Measurements from ENCODE around the gene GNGT1. TPM values are rescaled to one million over a fixed set of nuclear protein-coding genes. Genes with fewer than 3 reads are reported as not detected.

GNGT1 gene
- total RNA-seq, 2 donors from 2014 or later, result 0.22 TPM; not detected in 1

- WGBS, 2 experiments (ENCODE audit: insufficient coverage in 1 of 2, insufficient read length in 1 of 2), result 93% methylated on average over 2 of the region's 2 CpGs; no CpG with 5 or more reads in 1 of the 2 experiments
- no peaks in the 10 kb centered on the region for H3K9me3 ChIP-seq (ENCODE audit: control insufficient read depth, low read length)
These were observed 28.7 kb downstream of the GNGT1 start for GRCh38 chr7:93935102-93935501.

GRCh38 chr7:93937818-93938217, 31.5 kb downstream of the GNGT1 start:
- no peak overlapping the region for H3K4me3 Mint-ChIP-seq
- no peaks in the 10 kb centered on the region for H3K9me3 Mint-ChIP-seq
- no peak overlapping the region for H3K4me3 ChIP-seq (ENCODE audit: low read length)
- H3K27me3 ChIP-seq (ENCODE audit: control insufficient read depth, insufficient read depth, low read length, poor library complexity, severe bottlenecking), result no peaks in the 10 kb centered on the region
- H3K4me1 ChIP-seq (ENCODE audit: control insufficient read depth, insufficient read depth, low read length), result no peaks in the 10 kb centered on the region
- no peak overlapping the region for H3K9ac ChIP-seq (ENCODE audit: extremely low read depth, low read length, poor library complexity, severe bottlenecking)
- H3K4me1 Mint-ChIP-seq, result no peaks in the 10 kb centered on the region
- no peaks in the 10 kb centered on the region for H3K36me3 Mint-ChIP-seq (ENCODE audit: low read depth)
- no peak overlapping the region for H3K27ac ChIP-seq (ENCODE audit: low read depth, low read length)
- 90 to 100% methylated on average over 1 of the region's 1 CpG for WGBS, 2 experiments (ENCODE audit: insufficient coverage in 1 of 2, insufficient read length in 1 of 2)
- no peak for TF ChIP-seq CTCF (conservative IDR thresholded peaks at IDR 0.05)
- H3K27ac Mint-ChIP-seq, result no peak overlapping the region
- no peaks in the 10 kb centered on the region for H3K9me3 ChIP-seq (ENCODE audit: control insufficient read depth, low read length)
- DNase-seq, result no peak
- H3K27me3 Mint-ChIP-seq (ENCODE audit: insufficient read depth), result no peaks in the 10 kb centered on the region
- no peaks in the 10 kb centered on the region for H3K36me3 ChIP-seq (ENCODE audit: control insufficient read depth, insufficient read depth, low read length)

More at GRCh38 chr7:93935102-93935501, 28.7 kb downstream of the GNGT1 start:
- H3K4me3 Mint-ChIP-seq, result no peak overlapping the region
- no peak for DNase-seq
- peaks cover under 1% of the 10 kb centered on the region for H3K27me3 Mint-ChIP-seq (ENCODE audit: insufficient read depth)
- Histone ChIP-seq H3K9ac (ENCODE audit: extremely low read depth, low read length, poor library complexity, severe bottlenecking) (no peak overlapping the region), H3K4me1 (ENCODE audit: control insufficient read depth, insufficient read depth, low read length) (no peaks in the 10 kb centered on the region), H3K27ac (ENCODE audit: low read depth, low read length) (no peak overlapping the region), H3K4me3 (ENCODE audit: low read length) (no peak overlapping the region), H3K27me3 (ENCODE audit: control insufficient read depth, insufficient read depth, low read length, poor library complexity, severe bottlenecking) (no peaks in the 10 kb centered on the region), H3K36me3 (ENCODE audit: control insufficient read depth, insufficient read depth, low read length) (no peaks in the 10 kb centered on the region)
- no peaks in the 10 kb centered on the region for H3K36me3 Mint-ChIP-seq (ENCODE audit: low read depth)
- no peak for TF ChIP-seq CTCF (conservative IDR thresholded peaks at IDR 0.05)
- no peak overlapping the region for H3K27ac Mint-ChIP-seq
- no peaks in the 10 kb centered on the region for H3K9me3 Mint-ChIP-seq
- H3K4me1 Mint-ChIP-seq, result no peaks in the 10 kb centered on the region

GRCh38 chr7:93938293-93938692, 31.9 kb downstream of the GNGT1 start:
- no peak overlapping the region for H3K9ac ChIP-seq (ENCODE audit: extremely low read depth, low read length, poor library complexity, severe bottlenecking)
- H3K27me3 Mint-ChIP-seq (ENCODE audit: insufficient read depth), result no peaks in the 10 kb centered on the region
- no peaks in the 10 kb centered on the region for H3K4me1 Mint-ChIP-seq
- no peak overlapping the region for H3K4me3 ChIP-seq (ENCODE audit: low read length)
- H3K27me3 ChIP-seq (ENCODE audit: control insufficient read depth, insufficient read depth, low read length, poor library complexity, severe bottlenecking), result no peaks in the 10 kb centered on the region
- no peak overlapping the region for H3K27ac Mint-ChIP-seq
- no peaks in the 10 kb centered on the region for H3K4me1 ChIP-seq (ENCODE audit: control insufficient read depth, insufficient read depth, low read length)
- no peak overlapping the region for H3K27ac ChIP-seq (ENCODE audit: low read depth, low read length)
- H3K36me3 Mint-ChIP-seq (ENCODE audit: low read depth), result no peaks in the 10 kb centered on the region
- no peaks in the 10 kb centered on the region for H3K9me3 Mint-ChIP-seq
- no peak overlapping the region for H3K4me3 Mint-ChIP-seq
- no peaks in the 10 kb centered on the region for H3K36me3 ChIP-seq (ENCODE audit: control insufficient read depth, insufficient read depth, low read length)
- TF ChIP-seq CTCF (conservative IDR thresholded peaks at IDR 0.05), result no peak
- no peaks in the 10 kb centered on the region for H3K9me3 ChIP-seq (ENCODE audit: control insufficient read depth, low read length)
- DNase-seq, result no peak

All from endodermal cell (in vitro differentiated cells).